CD14-positive monocyte (primary cell): ENCODE data around the gene SUPT5H. TPM values are rescaled to one million over a fixed set of nuclear protein-coding genes. Genes with fewer than 3 reads are reported as not detected.

ENCODE experiments used
- DNase-seq, 3 donors: peaks; one replicate each; pipeline ENCODE4 v3.0.0-alpha.2; 2011 to 2022
- H2AFZ ChIP-seq: 2 replicates; pipeline ENCODE4 v1.6.0; 2012; ENCODE audit warnings: mild to moderate bottlenecking, low read depth, low read length, inconsistent platforms; ENCODE audit not compliant: insufficient read depth, poor library complexity, severe bottlenecking
- H3K27ac ChIP-seq, 2 donors: 1 replicate in 1 of 2; 2 replicates in 1 of 2; pipeline ENCODE4 v1.5.1; 2012 to 2013; ENCODE audit warnings: low read length in 2 of 2, control low read depth in 1 of 2, inconsistent platforms in 1 of 2, low read depth in 1 of 2, mild to moderate bottlenecking in 1 of 2
- H3K27me3 ChIP-seq, 2 donors: one replicate each; pipeline versions ENCODE4 v1.6.0 to v1.6.1; 2011 to 2013; ENCODE audit warnings: low read length in 2 of 2; ENCODE audit not compliant: control insufficient read depth in 2 of 2, insufficient read depth in 2 of 2
- H3K36me3 ChIP-seq, 2 donors: replicated peaks in 1 of 2; 1 replicate in 1 of 2; 2 replicates in 1 of 2; pipeline versions ENCODE4 v1.5.1 to v1.6.1; 2012 to 2013; ENCODE audit warnings: low read length in 2 of 2, control low read depth in 1 of 2, inconsistent platforms in 1 of 2, mild to moderate bottlenecking in 1 of 2; ENCODE audit not compliant: insufficient read depth in 2 of 2, control insufficient read depth in 1 of 2
- H3K4me1 ChIP-seq, 2 donors: 1 replicate in 1 of 2; 2 replicates in 1 of 2; pipeline versions ENCODE4 v1.5.1 to v1.6.1; 2012 to 2013; ENCODE audit warnings: low read length in 2 of 2, control low read depth in 1 of 2, inconsistent platforms in 1 of 2, mild to moderate bottlenecking in 1 of 2, moderate library complexity in 1 of 2; ENCODE audit not compliant: insufficient read depth in 2 of 2, control insufficient read depth in 1 of 2
- H3K4me2 ChIP-seq: replicated peaks from 2 replicates; pipeline ENCODE3; 2012; ENCODE audit warnings: low read length, moderate library complexity, mild to moderate bottlenecking; ENCODE audit not compliant: poor library complexity, severe bottlenecking; ENCODE audit errors: extremely low read depth
- H3K4me3 ChIP-seq, 3 experiments: fragments of 200-600 bp in 1 of 3; sonication (generic) in 1 of 3; replicated peaks in 1 of 3; 1 replicate in 2 of 3; 2 replicates in 1 of 3; pipeline ENCODE4 v1.5.1; 2011 to 2013; ENCODE audit warnings: low read length in 3 of 3, mild to moderate bottlenecking in 3 of 3, control low read depth in 2 of 3, low read depth in 2 of 3, inconsistent platforms in 1 of 3, moderate library complexity in 1 of 3
- H3K79me2 ChIP-seq: 2 replicates; pipeline ENCODE4 v1.6.0; 2012; ENCODE audit warnings: mild to moderate bottlenecking, control low read depth, inconsistent platforms, low read length, moderate library complexity; ENCODE audit not compliant: insufficient read depth
- H3K9ac ChIP-seq: 2 replicates; pipeline ENCODE4 v1.6.0; 2017; ENCODE audit warnings: low read length, mild to moderate bottlenecking; ENCODE audit not compliant: insufficient read depth, poor library complexity, severe bottlenecking
- H3K9me3 ChIP-seq, 2 donors: replicated peaks in 1 of 2; 1 replicate in 1 of 2; 2 replicates in 1 of 2; pipeline versions ENCODE4 v1.5.1 to v1.6.1; 2012 to 2013; ENCODE audit warnings: low read length in 2 of 2, control low read depth in 1 of 2; ENCODE audit not compliant: control insufficient read depth in 1 of 2, insufficient read depth in 1 of 2
- H4K20me1 ChIP-seq: 2 replicates; pipeline ENCODE4 v1.6.0; 2012; ENCODE audit warnings: mild to moderate bottlenecking, low read length, control low read depth, moderate library complexity; ENCODE audit not compliant: insufficient read depth
- H3K27ac Mint-ChIP-seq, 7 donors: one replicate each; pipeline ENCODE4 v1.8.0; 2020; ENCODE audit warnings: mild to moderate bottlenecking in 7 of 7, mixed read lengths in 7 of 7, moderate library complexity in 6 of 7, inconsistent platforms in 2 of 7
- H3K27me3 Mint-ChIP-seq, 3 donors: one replicate each; pipeline ENCODE4 v1.8.0; 2021 to 2022; ENCODE audit warnings: low read depth in 3 of 3, mild to moderate bottlenecking in 3 of 3, mixed read lengths in 3 of 3, moderate library complexity in 3 of 3, inconsistent platforms in 1 of 3
- H3K36me3 Mint-ChIP-seq, 2 donors: one replicate each; pipeline ENCODE4 v1.8.0; 2020; ENCODE audit warnings: mixed read lengths in 2 of 2, inconsistent platforms in 1 of 2, mild to moderate bottlenecking in 1 of 2
- H3K4me1 Mint-ChIP-seq: one replicate; pipeline ENCODE4 v1.8.0; 2020; ENCODE audit warnings: mild to moderate bottlenecking, mixed read lengths
- H3K4me3 Mint-ChIP-seq, 2 donors: one replicate each; pipeline ENCODE4 v1.8.0; 2020; ENCODE audit warnings: mild to moderate bottlenecking in 2 of 2, mixed read lengths in 2 of 2, moderate library complexity in 1 of 2
- H3K9me3 Mint-ChIP-seq, 7 donors: one replicate each; pipeline ENCODE4 v1.8.0; 2020 to 2022; ENCODE audit warnings: mixed read lengths in 7 of 7, mild to moderate bottlenecking in 6 of 7, moderate library complexity in 6 of 7, inconsistent platforms in 2 of 7
- CTCF ChIP-seq: fragments of 200-600 bp; IDR thresholded peaks from one replicate; pipeline ENCODE4 v1.8.0; 2022; ENCODE audit warnings: antibody characterized with exemption, mild to moderate bottlenecking
- WGBS: methylation state at CpG from one replicate; pipeline ENCODE4 v1.1.5; 2013; ENCODE audit warnings: missing lambda C conversion rate; ENCODE audit not compliant: insufficient coverage; 5-methylcytosine and 5-hydroxymethylcytosine counted together
- intact Hi-C, 2 donors: fragments of 100-400 bp; cut with micrococcal nuclease; formaldehyde crosslinking; loops; one replicate each; pipeline versions ENCODE4 v1.15.0 to v1.15.1; 2023
- polyA plus RNA-seq, 3 donors: library from polyadenylated mRNA; depleted of rRNA in 1 of 3; unstranded in 2 of 3; stranded (reverse) in 1 of 3; fragments of 300-500 nt in 2 of 3; fragments of >200 nt in 1 of 3; fragmentation: Illumina TruSeq in 2 of 3; gene quantifications; 1 replicate in 2 of 3; 2 replicates in 1 of 3; pipeline ENCODE4 v1.2.3, GENCODE V29; 2012 to 2021

The SUPT5H gene
- polyA plus RNA-seq, 3 donors = 43.6 to 83.2 (median 50.7) TPM

- peaks cover 10% of the 10 kb centered on the region for H4K20me1 ChIP-seq
- intact Hi-C loops = no loop called here
- H3K79me2 ChIP-seq = peaks cover 8% of the 10 kb centered on the region
- H3K4me3 ChIP-seq = no peak overlapping the region
- Mint-ChIP-seq H3K4me1 (peaks cover 17% of the 10 kb centered on the region), H3K27me3 (peaks cover 2 to 6% (median 4%) of the 10 kb centered on the region in 3 donors), H3K9me3 (peaks cover 0 to 2% (median 0%) of the 10 kb centered on the region in 7 donors), H3K4me3 (no peak overlapping the region), H3K36me3 (peaks cover 22 to 27% of the 10 kb centered on the region in 2 donors), H3K27ac (peak overlapping the region in 4 of 7 donors; percentile 40 to 98 (median 60))
- H3K9me3 ChIP-seq = no peaks in the 10 kb centered on the region
- peak in 1 of 3 donors; percentile 60 for DNase-seq
- TF ChIP-seq CTCF = no peak
- H3K4me2 ChIP-seq = no peak overlapping the region
- 60% methylated on average over 16 of the region's 23 CpGs for WGBS
- H3K27me3 ChIP-seq = peaks cover 0 to 7% of the 10 kb centered on the region in 2 donors
- peaks cover 15 to 20% of the 10 kb centered on the region in 2 donors for H3K4me1 ChIP-seq
- H2AFZ ChIP-seq = no peak overlapping the region
- H3K27ac ChIP-seq = no peak overlapping the region
- peaks cover 24 to 29% of the 10 kb centered on the region in 2 donors for H3K36me3 ChIP-seq
- H3K9ac ChIP-seq = no peak overlapping the region
These were observed 16.9 kb upstream of the SUPT5H start for GRCh38 chr19:39428283-39429112.

GRCh38 chr19:39430675-39431593 lies 14.4 kb upstream of the SUPT5H start:
- H2AFZ ChIP-seq = no peak overlapping the region
- 79% methylated on average over 4 of the region's 25 CpGs for WGBS
- peaks cover 0 to 7% of the 10 kb centered on the region in 2 donors for H3K27me3 ChIP-seq
- H3K36me3 ChIP-seq = peaks cover 24 to 30% of the 10 kb centered on the region in 2 donors
- H3K4me1 ChIP-seq = peaks cover 31 to 39% of the 10 kb centered on the region in 2 donors
- no peak for TF ChIP-seq CTCF
- peak overlapping the region; percentile 65 for H3K4me2 ChIP-seq
- peaks cover 19% of the 10 kb centered on the region for H4K20me1 ChIP-seq
- peak overlapping the region; percentile 76 for H3K9ac ChIP-seq
- no peaks in the 10 kb centered on the region for H3K9me3 ChIP-seq
- peak overlapping the region; percentile 92 to 99 for H3K27ac ChIP-seq
- Mint-ChIP-seq H3K9me3 (peaks cover 0 to 3% (median 0%) of the 10 kb centered on the region in 7 donors), H3K36me3 (peaks cover 28 to 30% of the 10 kb centered on the region in 2 donors), H3K27me3 (peaks cover 2 to 6% (median 4%) of the 10 kb centered on the region in 3 donors), H3K27ac (peak overlapping the region; percentile 97 to 99 (median 98)), H3K4me3 (peak overlapping the region; percentile 39 to 60), H3K4me1 (peaks cover 32% of the 10 kb centered on the region)
- H3K4me3 ChIP-seq = peak overlapping the region in 2 of 3 experiments; percentile 10 to 57
- peaks cover 32% of the 10 kb centered on the region for H3K79me2 ChIP-seq
- peak; percentile 95 to 99 (median 98) for DNase-seq
- intact Hi-C loops = loop anchor here in 1 of 2 donors (2.0 kb wide), 2 partner anchors 18 to 34 kb away; partner anchors contain the start of gene PLEKHG2
